ENCODE data around the gene TRAPPC6A.

DNA sequence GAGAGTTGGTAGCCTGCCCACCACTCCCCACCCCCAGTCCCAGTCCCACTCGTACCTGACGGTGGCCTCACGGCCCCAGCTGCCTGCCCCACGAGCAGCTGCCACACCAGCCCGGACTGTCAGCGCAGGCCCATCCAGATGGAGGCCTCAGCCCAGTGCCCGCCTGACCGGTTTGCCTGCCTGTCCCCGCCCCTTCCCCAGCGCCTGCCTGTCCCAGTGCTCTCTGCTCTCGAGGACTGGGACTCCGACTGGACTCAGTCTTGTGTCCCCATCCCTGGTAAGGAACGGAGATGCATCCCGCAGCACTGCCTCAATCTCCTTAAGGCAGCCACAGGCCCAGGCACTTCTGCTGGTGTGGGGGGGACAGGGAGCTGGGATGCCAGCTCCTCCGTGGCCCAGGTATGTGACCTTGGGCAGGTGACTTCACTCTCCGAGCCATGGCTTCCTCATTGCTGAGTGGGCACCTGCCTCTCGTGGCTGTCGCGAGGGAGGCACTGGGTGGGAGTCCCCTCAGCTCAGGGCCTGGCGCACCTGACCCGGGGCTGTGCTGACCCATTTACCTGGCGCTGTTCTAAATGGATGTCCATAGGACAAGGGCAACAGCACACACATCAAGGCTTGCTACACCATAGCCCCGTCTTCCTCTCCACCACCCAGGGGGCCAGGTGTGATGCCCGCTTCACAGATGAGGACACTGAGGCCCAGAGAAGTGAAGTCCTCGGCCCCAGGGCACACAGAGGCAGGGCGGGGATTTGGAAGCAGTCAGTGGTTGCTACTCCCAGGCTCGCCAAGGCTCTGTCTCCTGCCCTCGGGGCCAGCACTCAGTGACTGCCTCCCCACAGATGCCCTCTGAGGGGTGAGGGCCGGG is 16.9 kb downstream of the TRAPPC6A start, which contains the start of gene NKPD1:
- no peak for TF ChIP-seq CTCF (IDR thresholded peaks at IDR 0.05)
- no peak for TF ChIP-seq EZH2 (IDR thresholded peaks at IDR 0.05; ENCODE audit: borderline replicate concordance, insufficient read depth, low read depth, low read length, poor library complexity, severe bottlenecking)
